ENCODE results near the gene ACSM2B.

DNA sequence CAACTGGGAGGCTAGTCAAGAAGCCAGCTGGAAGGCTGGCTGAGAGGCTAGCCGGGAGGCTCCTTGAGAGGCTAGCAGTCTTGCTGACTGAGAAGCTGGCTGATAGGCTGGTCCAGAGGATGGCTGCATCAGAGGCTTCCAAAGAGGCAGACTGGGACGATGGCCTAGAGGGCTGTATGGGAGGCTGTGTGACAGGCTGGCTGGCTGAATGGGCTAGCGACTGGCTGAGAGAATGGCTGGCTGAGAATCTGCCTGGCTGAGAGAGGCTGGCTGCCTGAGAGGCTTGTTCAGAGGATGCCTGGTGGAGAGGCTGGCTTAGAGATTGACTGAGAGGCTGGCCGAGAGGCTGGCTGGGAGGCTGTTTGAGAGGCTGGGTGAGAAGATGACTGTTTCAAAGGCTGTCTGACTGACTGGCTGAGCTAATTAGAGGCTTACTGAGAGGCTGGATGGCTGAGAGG, 34.8 kb upstream of the ACSM2B start:
- TF ChIP-seq RFX5 (IDR thresholded peaks at IDR 0.05; ENCODE audit: low read depth, low read length) (no peak), POLR2AphosphoS5 (IDR thresholded peaks at IDR 0.05; ENCODE audit: low read length) (no peak), ATF2 (IDR thresholded peaks at IDR 0.05; ENCODE audit: low read length) (no peak), PBX3 (IDR thresholded peaks at IDR 0.05; ENCODE audit: insufficient replicate concordance, low read depth, low read length) (no peak), POLR2A (IDR thresholded peaks at IDR 0.05; ENCODE audit: low read depth, low read length) (no peak), EGR1 (IDR thresholded peaks at IDR 0.05; ENCODE audit: borderline replicate concordance in 1 of 2, low read depth in 2 of 2, low read length in 2 of 2) (no peak), SMC3 (IDR thresholded peaks at IDR 0.05; ENCODE audit: borderline replicate concordance, low read length) (no peak)
- TF ChIP-seq, protein P1, sequence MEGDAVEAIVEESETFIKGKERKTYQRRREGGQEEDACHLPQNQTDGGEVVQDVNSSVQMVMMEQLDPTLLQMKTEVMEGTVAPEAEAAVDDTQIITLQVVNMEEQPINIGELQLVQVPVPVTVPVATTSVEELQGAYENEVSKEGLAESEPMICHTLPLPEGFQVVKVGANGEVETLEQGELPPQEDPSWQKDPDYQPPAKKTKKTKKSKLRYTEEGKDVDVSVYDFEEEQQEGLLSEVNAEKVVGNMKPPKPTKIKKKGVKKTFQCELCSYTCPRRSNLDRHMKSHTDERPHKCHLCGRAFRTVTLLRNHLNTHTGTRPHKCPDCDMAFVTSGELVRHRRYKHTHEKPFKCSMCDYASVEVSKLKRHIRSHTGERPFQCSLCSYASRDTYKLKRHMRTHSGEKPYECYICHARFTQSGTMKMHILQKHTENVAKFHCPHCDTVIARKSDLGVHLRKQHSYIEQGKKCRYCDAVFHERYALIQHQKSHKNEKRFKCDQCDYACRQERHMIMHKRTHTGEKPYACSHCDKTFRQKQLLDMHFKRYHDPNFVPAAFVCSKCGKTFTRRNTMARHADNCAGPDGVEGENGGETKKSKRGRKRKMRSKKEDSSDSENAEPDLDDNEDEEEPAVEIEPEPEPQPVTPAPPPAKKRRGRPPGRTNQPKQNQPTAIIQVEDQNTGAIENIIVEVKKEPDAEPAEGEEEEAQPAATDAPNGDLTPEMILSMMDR (IDR thresholded peaks at IDR 0.05 in 2 of 3, conservative IDR thresholded peaks at IDR 0.05 in 1 of 3; ENCODE audit: control insufficient read depth in 2 of 3, extremely low read depth in 1 of 3, insufficient read depth in 1 of 3, low read depth in 3 of 3, low read length in 3 of 3), result no peak

Data from GM12878 (cell line).